ENCODE results near the gene GPD2. TPM values are rescaled to one million over a fixed set of nuclear protein-coding genes. Genes with fewer than 3 reads are reported as not detected.

GPD2 gene
- total RNA-seq, 4 donors from 2014 or later, result 72.4 to 89.2 (median 79.6) TPM

GRCh38 chr2:156511803-156512202, 75.6 kb downstream of the GPD2 start:
- H3K4me1 ChIP-seq, result peaks cover 0 to 9% (median 0%) of the 10 kb centered on the region in 4 donors
- no peak for DNase-seq (ENCODE audit: low spot score in 2 of 2)
- peaks cover 0 to 42% (median 0%) of the 10 kb centered on the region in 3 donors for H3K36me3 ChIP-seq

GRCh38 chr2:156512451-156512850, 76.3 kb downstream of the GPD2 start:
- no peak for TF ChIP-seq CTCF (IDR thresholded peaks at IDR 0.05)
- TF ChIP-seq EP300 (IDR thresholded peaks at IDR 0.05), result no peak
- TF ChIP-seq POLR2A (IDR thresholded peaks at IDR 0.05), result no peak
- H3K4me1 ChIP-seq, result peaks cover 0 to 9% (median 0%) of the 10 kb centered on the region in 4 donors
- H3K27me3 ChIP-seq, result no peaks in the 10 kb centered on the region
- no peaks in the 10 kb centered on the region for H3K9me3 ChIP-seq
- no peak overlapping the region for H3K4me3 ChIP-seq
- peaks cover 0 to 45% (median 0%) of the 10 kb centered on the region in 3 donors for H3K36me3 ChIP-seq
- 94% methylated on average over 2 of the region's 2 CpGs for WGBS, 2 donors
- no peak overlapping the region for H3K27ac ChIP-seq
- DNase-seq (ENCODE audit: low spot score in 2 of 2), result no peak

More at GRCh38 chr2:156511803-156512202, 75.6 kb downstream of the GPD2 start:
- no peak overlapping the region for H3K4me3 ChIP-seq
- H3K27me3 ChIP-seq, result no peaks in the 10 kb centered on the region
- H3K9me3 ChIP-seq, result no peaks in the 10 kb centered on the region
- H3K27ac ChIP-seq, result no peak overlapping the region
- TF ChIP-seq EP300 (IDR thresholded peaks at IDR 0.05) (no peak), POLR2A (IDR thresholded peaks at IDR 0.05) (no peak), CTCF (IDR thresholded peaks at IDR 0.05) (no peak)

- peaks cover 0 to 9% (median 0%) of the 10 kb centered on the region in 4 donors for H3K4me1 ChIP-seq
- H3K27me3 ChIP-seq, result no peaks in the 10 kb centered on the region
- peaks cover 0 to 44% (median 0%) of the 10 kb centered on the region in 3 donors for H3K36me3 ChIP-seq
- DNase-seq (ENCODE audit: low spot score in 2 of 2), result no peak
- H3K9me3 ChIP-seq, result no peaks in the 10 kb centered on the region
- H3K4me3 ChIP-seq, result no peak overlapping the region
- no peak overlapping the region for H3K27ac ChIP-seq
- 92 to 93% methylated on average over 2 of the region's 2 CpGs for WGBS, 2 donors
- TF ChIP-seq EP300 (IDR thresholded peaks at IDR 0.05) (no peak), POLR2A (IDR thresholded peaks at IDR 0.05) (no peak)
These were observed 77.0 kb downstream of the GPD2 start for GRCh38 chr2:156513219-156513618.

- Histone ChIP-seq H3K27me3 (no peaks in the 10 kb centered on the region), H3K4me1 (no peaks in the 10 kb centered on the region), H3K9me3 (peaks cover 0 to 11% (median 0%) of the 10 kb centered on the region in 4 donors), H3K27ac (no peak overlapping the region), H3K4me3 (no peak overlapping the region), H3K36me3 (peaks cover 0 to 58% (median 0%) of the 10 kb centered on the region in 3 donors)
- TF ChIP-seq CTCF (IDR thresholded peaks at IDR 0.05), result no peak
- no peak for TF ChIP-seq EP300 (IDR thresholded peaks at IDR 0.05)
- TF ChIP-seq POLR2A (IDR thresholded peaks at IDR 0.05), result no peak
- DNase-seq (ENCODE audit: low spot score in 2 of 2), result no peak
These were observed 81.2 kb downstream of the GPD2 start for GRCh38 chr2:156517419-156517818.

- Histone ChIP-seq H3K36me3 (peaks cover 0 to 58% (median 0%) of the 10 kb centered on the region in 3 donors), H3K9me3 (peaks cover 0 to 11% (median 0%) of the 10 kb centered on the region in 4 donors), H3K27ac (no peak overlapping the region), H3K4me1 (no peaks in the 10 kb centered on the region), H3K27me3 (no peaks in the 10 kb centered on the region), H3K4me3 (no peak overlapping the region)
- WGBS, 2 donors, result 84 to 90% methylated on average over 4 of the region's 4 CpGs
- TF ChIP-seq EP300 (IDR thresholded peaks at IDR 0.05) (no peak), POLR2A (IDR thresholded peaks at IDR 0.05) (no peak), CTCF (IDR thresholded peaks at IDR 0.05) (no peak)
- no peak for DNase-seq (ENCODE audit: low spot score in 2 of 2)
These were observed 82.0 kb downstream of the GPD2 start for GRCh38 chr2:156518138-156518537.
